ENCODE measurements around the gene ROR1. TPM values are rescaled to one million over a fixed set of nuclear protein-coding genes. Genes with fewer than 3 reads are reported as not detected.

Gene ROR1
- total RNA-seq, 4 donors from 2014 or later = 8.8 to 30.4 (median 14.1) TPM

DNA sequence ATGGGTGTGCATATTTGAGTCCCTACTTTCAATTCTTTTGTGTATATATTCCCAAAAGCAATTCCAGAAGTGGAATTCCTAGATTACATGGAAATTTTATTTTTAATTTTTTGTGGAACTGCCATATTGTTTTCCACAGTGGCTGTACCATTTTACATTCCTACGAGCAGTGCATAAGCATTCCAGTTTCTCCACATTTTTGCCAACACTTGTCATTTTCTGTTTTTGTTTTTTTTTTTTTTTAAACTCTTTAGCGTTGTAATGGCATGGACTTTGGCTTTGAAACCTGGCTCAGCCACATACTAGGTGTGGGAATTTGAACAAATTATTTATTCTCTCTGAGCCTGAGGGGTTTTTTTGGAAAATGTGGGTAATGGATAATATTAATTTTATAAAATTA lies 215.1 kb downstream of the ROR1 start:
- DNase-seq (ENCODE audit: low spot score) (no peak), ATAC-seq (ENCODE audit: low FRiP score) (no peak)
- no peak for TF ChIP-seq CTCF (IDR thresholded peaks at IDR 0.05)

- no peak for DNase-seq (ENCODE audit: low spot score)
- TF ChIP-seq CTCF (IDR thresholded peaks at IDR 0.05) = no peak
- no peak for ATAC-seq (ENCODE audit: low FRiP score)
These were observed 217.9 kb downstream of the ROR1 start for GRCh38 chr1:63991685-63992084.

GRCh38 chr1:64000021-64000420 lies 226.2 kb downstream of the ROR1 start:
- DNase-seq (ENCODE audit: low spot score) = no peak
- no peak for ATAC-seq (ENCODE audit: low FRiP score)
- TF ChIP-seq CTCF (IDR thresholded peaks at IDR 0.05) = no peak

DNA sequence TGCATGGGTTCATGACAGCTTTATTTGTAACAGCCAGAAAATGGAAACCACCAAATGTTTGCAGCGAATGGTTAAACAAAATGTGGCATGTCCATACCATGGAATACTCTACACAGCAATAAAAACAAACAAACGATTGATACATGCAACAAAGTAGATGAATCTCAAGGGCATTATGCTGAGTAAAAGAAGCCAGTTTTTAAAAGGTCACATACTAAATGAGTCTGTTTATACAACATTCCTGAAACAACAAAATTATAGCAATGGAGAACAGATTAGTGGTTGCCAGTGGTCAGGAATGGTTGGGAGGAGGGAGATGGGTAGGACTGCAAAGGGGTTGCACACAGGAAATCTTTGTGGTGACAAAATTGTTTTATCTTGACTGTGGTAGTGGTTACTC lies 227.2 kb downstream of the ROR1 start:
- DNase-seq (ENCODE audit: low spot score) (no peak), ATAC-seq (ENCODE audit: low FRiP score) (no peak)
- TF ChIP-seq CTCF (IDR thresholded peaks at IDR 0.05) = no peak

- no peak for ATAC-seq (ENCODE audit: low FRiP score)
- TF ChIP-seq CTCF (IDR thresholded peaks at IDR 0.05) = no peak
- no peak for DNase-seq (ENCODE audit: low spot score)
These were observed 230.7 kb downstream of the ROR1 start for GRCh38 chr1:64004451-64005025.

GRCh38 chr1:64005801-64006200 lies 232.0 kb downstream of the ROR1 start:
- TF ChIP-seq CTCF (IDR thresholded peaks at IDR 0.05) = no peak
- DNase-seq (ENCODE audit: low spot score) (no peak), ATAC-seq (ENCODE audit: low FRiP score) (no peak)

- ATAC-seq (ENCODE audit: low FRiP score) (no peak), DNase-seq (ENCODE audit: low spot score) (no peak)
- no peak for TF ChIP-seq CTCF (IDR thresholded peaks at IDR 0.05)
These were observed 232.6 kb downstream of the ROR1 start for GRCh38 chr1:64006276-64007051.

Data from omental fat pad (tissue), 4 donors.